ENCODE data around the gene BRD3.

DNA sequence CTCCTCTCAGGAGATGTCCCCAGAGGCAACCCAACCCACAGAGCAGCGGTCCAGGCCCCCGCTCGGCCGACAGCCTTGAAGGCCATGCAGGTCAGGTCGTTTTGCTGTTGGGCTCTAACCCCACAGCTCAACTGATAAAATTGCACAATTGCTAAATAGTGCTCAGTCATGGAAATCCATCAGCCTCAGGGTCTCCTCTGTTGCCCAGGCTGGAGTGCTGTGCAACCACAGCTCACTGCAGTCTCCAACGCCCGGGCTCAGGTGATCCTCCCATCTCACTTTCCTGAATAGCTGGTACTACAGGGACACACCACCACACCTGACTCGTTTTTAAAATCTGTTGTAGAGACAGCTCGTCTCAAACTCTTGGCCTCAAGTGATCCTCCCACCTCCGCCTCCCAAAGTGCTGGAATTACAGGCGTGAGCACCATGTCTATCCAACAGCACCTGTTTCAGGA is 24.3 kb downstream of the BRD3 start:
- TF ChIP-seq, protein P1, sequence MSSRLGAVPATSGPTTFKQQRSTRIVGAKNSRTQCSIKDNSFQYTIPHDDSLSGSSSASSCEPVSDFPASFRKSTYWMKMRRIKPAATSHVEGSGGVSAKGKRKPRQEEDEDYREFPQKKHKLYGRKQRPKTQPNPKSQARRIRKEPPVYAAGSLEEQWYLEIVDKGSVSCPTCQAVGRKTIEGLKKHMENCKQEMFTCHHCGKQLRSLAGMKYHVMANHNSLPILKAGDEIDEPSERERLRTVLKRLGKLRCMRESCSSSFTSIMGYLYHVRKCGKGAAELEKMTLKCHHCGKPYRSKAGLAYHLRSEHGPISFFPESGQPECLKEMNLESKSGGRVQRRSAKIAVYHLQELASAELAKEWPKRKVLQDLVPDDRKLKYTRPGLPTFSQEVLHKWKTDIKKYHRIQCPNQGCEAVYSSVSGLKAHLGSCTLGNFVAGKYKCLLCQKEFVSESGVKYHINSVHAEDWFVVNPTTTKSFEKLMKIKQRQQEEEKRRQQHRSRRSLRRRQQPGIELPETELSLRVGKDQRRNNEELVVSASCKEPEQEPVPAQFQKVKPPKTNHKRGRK (CRISPR knock-in tag; IDR thresholded peaks at IDR 0.05; ENCODE audit: borderline replicate concordance) = no peak
- no peak for TF ChIP-seq SP1 (CRISPR knock-in tag; conservative IDR thresholded peaks at IDR 0.05)
- TF ChIP-seq, protein P2, sequence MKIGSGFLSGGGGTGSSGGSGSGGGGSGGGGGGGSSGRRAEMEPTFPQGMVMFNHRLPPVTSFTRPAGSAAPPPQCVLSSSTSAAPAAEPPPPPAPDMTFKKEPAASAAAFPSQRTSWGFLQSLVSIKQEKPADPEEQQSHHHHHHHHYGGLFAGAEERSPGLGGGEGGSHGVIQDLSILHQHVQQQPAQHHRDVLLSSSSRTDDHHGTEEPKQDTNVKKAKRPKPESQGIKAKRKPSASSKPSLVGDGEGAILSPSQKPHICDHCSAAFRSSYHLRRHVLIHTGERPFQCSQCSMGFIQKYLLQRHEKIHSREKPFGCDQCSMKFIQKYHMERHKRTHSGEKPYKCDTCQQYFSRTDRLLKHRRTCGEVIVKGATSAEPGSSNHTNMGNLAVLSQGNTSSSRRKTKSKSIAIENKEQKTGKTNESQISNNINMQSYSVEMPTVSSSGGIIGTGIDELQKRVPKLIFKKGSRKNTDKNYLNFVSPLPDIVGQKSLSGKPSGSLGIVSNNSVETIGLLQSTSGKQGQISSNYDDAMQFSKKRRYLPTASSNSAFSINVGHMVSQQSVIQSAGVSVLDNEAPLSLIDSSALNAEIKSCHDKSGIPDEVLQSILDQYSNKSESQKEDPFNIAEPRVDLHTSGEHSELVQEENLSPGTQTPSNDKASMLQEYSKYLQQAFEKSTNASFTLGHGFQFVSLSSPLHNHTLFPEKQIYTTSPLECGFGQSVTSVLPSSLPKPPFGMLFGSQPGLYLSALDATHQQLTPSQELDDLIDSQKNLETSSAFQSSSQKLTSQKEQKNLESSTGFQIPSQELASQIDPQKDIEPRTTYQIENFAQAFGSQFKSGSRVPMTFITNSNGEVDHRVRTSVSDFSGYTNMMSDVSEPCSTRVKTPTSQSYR (CRISPR knock-in tag; IDR thresholded peaks at IDR 0.05) = no peak
- TF ChIP-seq, protein P3, sequence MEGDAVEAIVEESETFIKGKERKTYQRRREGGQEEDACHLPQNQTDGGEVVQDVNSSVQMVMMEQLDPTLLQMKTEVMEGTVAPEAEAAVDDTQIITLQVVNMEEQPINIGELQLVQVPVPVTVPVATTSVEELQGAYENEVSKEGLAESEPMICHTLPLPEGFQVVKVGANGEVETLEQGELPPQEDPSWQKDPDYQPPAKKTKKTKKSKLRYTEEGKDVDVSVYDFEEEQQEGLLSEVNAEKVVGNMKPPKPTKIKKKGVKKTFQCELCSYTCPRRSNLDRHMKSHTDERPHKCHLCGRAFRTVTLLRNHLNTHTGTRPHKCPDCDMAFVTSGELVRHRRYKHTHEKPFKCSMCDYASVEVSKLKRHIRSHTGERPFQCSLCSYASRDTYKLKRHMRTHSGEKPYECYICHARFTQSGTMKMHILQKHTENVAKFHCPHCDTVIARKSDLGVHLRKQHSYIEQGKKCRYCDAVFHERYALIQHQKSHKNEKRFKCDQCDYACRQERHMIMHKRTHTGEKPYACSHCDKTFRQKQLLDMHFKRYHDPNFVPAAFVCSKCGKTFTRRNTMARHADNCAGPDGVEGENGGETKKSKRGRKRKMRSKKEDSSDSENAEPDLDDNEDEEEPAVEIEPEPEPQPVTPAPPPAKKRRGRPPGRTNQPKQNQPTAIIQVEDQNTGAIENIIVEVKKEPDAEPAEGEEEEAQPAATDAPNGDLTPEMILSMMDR (IDR thresholded peaks at IDR 0.05) = no peak
- TF ChIP-seq TP53 (CRISPR knock-in tag; IDR thresholded peaks at IDR 0.05) = no peak
- no peak for TF ChIP-seq KAT7 (CRISPR knock-in tag; IDR thresholded peaks at IDR 0.05; ENCODE audit: borderline replicate concordance)
- no peak for TF ChIP-seq ZNF219 (CRISPR knock-in tag; IDR thresholded peaks at IDR 0.05; ENCODE audit: borderline replicate concordance)
- no peak for TF ChIP-seq JUN (CRISPR knock-in tag; IDR thresholded peaks at IDR 0.05)
